H1 (cell line): Measurements from ENCODE around the gene KMT2E. TPM values are rescaled to one million over a fixed set of nuclear protein-coding genes. Genes with fewer than 3 reads are reported as not detected.

Experiments used
- CTCF ChIA-PET: fragments of 300-600 bp; sonication (Branson Sonifier 250); formaldehyde crosslinking; loops from one replicate; lab custom pipeline; 2021; ENCODE audit not compliant: partially characterized antibody; lab: Charles Lee
- POLR2A ChIA-PET: fragments of 300-600 bp; sonication (Branson Sonifier 250); formaldehyde crosslinking; loops from one replicate; lab custom pipeline; 2021; ENCODE audit warnings: inconsistent platforms; ENCODE audit not compliant: partially characterized antibody; lab: Charles Lee
- DNase-seq, 2 experiments: peaks; one replicate each; pipeline versions ENCODE4 v3.0.0 to v3.0.0-alpha.2; 2010 to 2022; ENCODE audit warnings: low spot score in 2 of 2, low read depth in 1 of 2, mixed read lengths in 1 of 2
- FAIRE-seq: peaks from 2 replicates; lab custom pipeline; 2011; peaks lifted over from hg19 to GRCh38; lab: Jason Lieb, UNC
- H2AFZ ChIP-seq: 2 replicates; pipeline ENCODE4 v1.8.1; 2012; ENCODE audit warnings: low read length, inconsistent platforms
- H2AK5ac ChIP-seq: 2 replicates; pipeline ENCODE4 v1.6.1; 2013; ENCODE audit warnings: low read depth, low read length
- H2BK120ac ChIP-seq: replicated peaks from 2 replicates; pipeline ENCODE3; 2013; ENCODE audit warnings: low read depth, low read length, inconsistent platforms
- H2BK12ac ChIP-seq: 2 replicates; pipeline ENCODE4 v1.6.1; 2013; ENCODE audit warnings: low read depth, low read length
- H2BK15ac ChIP-seq: 2 replicates; pipeline ENCODE4 v1.6.1; 2013; ENCODE audit warnings: low read length
- H2BK20ac ChIP-seq: 2 replicates; pipeline ENCODE4 v1.6.1; 2013; ENCODE audit warnings: low read length
- H2BK5ac ChIP-seq: 2 replicates; pipeline ENCODE4 v1.6.1; 2013; ENCODE audit warnings: low read depth, low read length
- H3K14ac ChIP-seq: 2 replicates; pipeline ENCODE4 v1.6.1; 2013; ENCODE audit warnings: inconsistent platforms; ENCODE audit not compliant: insufficient read length
- H3K18ac ChIP-seq: 2 replicates; pipeline ENCODE4 v1.6.1; 2013; ENCODE audit warnings: low read length; ENCODE audit errors: extremely low read depth
- H3K23ac ChIP-seq: 2 replicates; pipeline ENCODE4 v1.6.1; 2013; ENCODE audit warnings: inconsistent platforms; ENCODE audit not compliant: insufficient read length
- H3K23me2 ChIP-seq: 2 replicates; pipeline ENCODE4 v1.6.1; 2013; ENCODE audit warnings: low read depth, low read length
- H3K27ac ChIP-seq: 2 replicates; pipeline ENCODE4 v1.6.1; 2011; ENCODE audit warnings: low read depth, low read length, inconsistent platforms
- H3K27me3 ChIP-seq, 4 experiments: replicated peaks in 1 of 4; 1 replicate in 1 of 4; 2 replicates in 3 of 4; pipeline versions ENCODE4 v1.6.1 to v1.8.1; 2011 to 2013; ENCODE audit warnings: low read length in 3 of 4, mild to moderate bottlenecking in 3 of 4, inconsistent platforms in 2 of 4, mixed read lengths in 2 of 4, moderate library complexity in 1 of 4; ENCODE audit not compliant: control insufficient read depth in 3 of 4, insufficient read depth in 3 of 4; ENCODE audit errors: extremely low read depth in 1 of 4
- H3K36me3 ChIP-seq, 4 experiments: 2 replicates each; pipeline versions ENCODE4 v1.6.1 to v1.8.1; 2011 to 2013; ENCODE audit warnings: mild to moderate bottlenecking in 4 of 4, low read length in 3 of 4, moderate library complexity in 2 of 4, control low read depth in 1 of 4, inconsistent platforms in 1 of 4; ENCODE audit not compliant: insufficient read depth in 4 of 4, control insufficient read depth in 2 of 4
- H3K4ac ChIP-seq: replicated peaks from 2 replicates; pipeline ENCODE3; 2013; ENCODE audit warnings: low read length, low read depth, mixed read lengths, inconsistent platforms; ENCODE audit not compliant: insufficient read length
- H3K4me1 ChIP-seq, 4 experiments: replicated peaks in 1 of 4; 1 replicate in 1 of 4; 2 replicates in 3 of 4; pipeline versions ENCODE4 v1.6.1 to v1.8.1; 2011 to 2013; ENCODE audit warnings: low read length in 3 of 4, inconsistent platforms in 2 of 4, mixed read lengths in 1 of 4; ENCODE audit not compliant: insufficient read depth in 4 of 4, control insufficient read depth in 3 of 4
- H3K4me2 ChIP-seq, 2 experiments: 2 replicates each; pipeline versions ENCODE4 v1.6.1 to v1.8.1; 2011 to 2013; ENCODE audit warnings: low read depth in 2 of 2, low read length in 2 of 2, control low read depth in 1 of 2, inconsistent platforms in 1 of 2, mild to moderate bottlenecking in 1 of 2; ENCODE audit not compliant: insufficient read depth in 1 of 2
- H3K4me3 ChIP-seq, 4 experiments: fragments of 200-600, 300-600 bp in 1 of 4; sonication (generic), shearing (Covaris generic), sonication (Bioruptor Twin) in 1 of 4; 2 replicates each; pipeline versions ENCODE4 v1.5.1 to v1.8.1; 2011 to 2016; ENCODE audit warnings: low read length in 4 of 4, low read depth in 3 of 4, control low read depth in 2 of 4, inconsistent platforms in 2 of 4, mild to moderate bottlenecking in 2 of 4, mixed read lengths in 1 of 4, moderate library complexity in 1 of 4; ENCODE audit not compliant: insufficient read depth in 2 of 4; ENCODE audit errors: extremely low read depth in 1 of 4
- H3K56ac ChIP-seq: replicated peaks from 2 replicates; pipeline ENCODE3; 2013; ENCODE audit warnings: low read depth, mild to moderate bottlenecking, mixed read lengths, low read length, inconsistent platforms; ENCODE audit not compliant: insufficient read length
- H3K79me1 ChIP-seq: 2 replicates; pipeline ENCODE4 v1.6.1; 2013; ENCODE audit warnings: low read depth, low read length, control low read depth
- H3K79me2 ChIP-seq, 2 experiments: 2 replicates each; pipeline versions ENCODE4 v1.6.1 to v1.8.1; 2012 to 2013; ENCODE audit warnings: low read length in 2 of 2, mild to moderate bottlenecking in 2 of 2, inconsistent platforms in 1 of 2; ENCODE audit not compliant: insufficient read depth in 2 of 2, control insufficient read depth in 1 of 2
- H3K9ac ChIP-seq, 4 experiments: replicated peaks in 1 of 4; 1 replicate in 1 of 4; 2 replicates in 3 of 4; pipeline versions ENCODE4 v1.6.1 to v1.8.1; 2011 to 2013; ENCODE audit warnings: low read depth in 3 of 4, low read length in 3 of 4, control low read depth in 2 of 4, mild to moderate bottlenecking in 2 of 4, moderate library complexity in 2 of 4, inconsistent platforms in 1 of 4; ENCODE audit errors: extremely low read depth in 1 of 4
- H3K9me3 ChIP-seq, 2 experiments: 2 replicates each; pipeline versions ENCODE4 v1.6.1 to v1.8.1; 2012 to 2013; ENCODE audit warnings: mild to moderate bottlenecking in 2 of 2, moderate library complexity in 2 of 2, control low read depth in 1 of 2, inconsistent platforms in 1 of 2, low read depth in 1 of 2, low read length in 1 of 2, mixed read lengths in 1 of 2; ENCODE audit not compliant: insufficient read depth in 2 of 2
- H4K20me1 ChIP-seq, 2 experiments: replicated peaks in 1 of 2; 2 replicates each; pipeline versions ENCODE3 to v1.8.1; 2011 to 2013; ENCODE audit warnings: inconsistent platforms in 2 of 2, low read length in 2 of 2, mild to moderate bottlenecking in 1 of 2; ENCODE audit not compliant: insufficient read depth in 2 of 2, control insufficient read depth in 1 of 2
- H4K5ac ChIP-seq: 2 replicates; pipeline ENCODE4 v1.6.1; 2013; ENCODE audit warnings: low read length, low read depth, mixed read lengths, inconsistent platforms; ENCODE audit not compliant: insufficient read length
- H4K8ac ChIP-seq: 2 replicates; pipeline ENCODE4 v1.8.0; 2013; ENCODE audit warnings: mild to moderate bottlenecking, moderate library complexity, low read length, inconsistent platforms; ENCODE audit not compliant: insufficient read depth; ENCODE audit errors: extremely low read depth
- H4K91ac ChIP-seq: replicated peaks from 2 replicates; pipeline ENCODE3; 2013; ENCODE audit warnings: low read length, mixed read lengths, inconsistent platforms; ENCODE audit not compliant: insufficient read length
- GTF2F1 ChIP-seq: IDR thresholded peaks from 2 replicates; pipeline ENCODE4 v1.6.1; 2012; ENCODE audit warnings: low read depth, low read length, improper control_type of control experiment, borderline replicate concordance
- SIRT6 ChIP-seq: IDR thresholded peaks from one replicate; pipeline ENCODE4 v1.7.1; 2012; ENCODE audit warnings: low read length, inconsistent platforms
- SP4 ChIP-seq: IDR thresholded peaks from 2 replicates; pipeline ENCODE4 v1.6.1; 2012; ENCODE audit warnings: low read length, inconsistent platforms
- WGBS, 2 experiments: shearing (Covaris generic) in 1 of 2; methylation state at CpG; one replicate each; pipeline versions ENCODE4 v1.1.6 to v1.1.7; 2013 to 2015; ENCODE audit warnings: low lambda C conversion rate in 2 of 2, mixed read lengths in 2 of 2, inconsistent platforms in 1 of 2, low coverage in 1 of 2, missing lambda C conversion rate in 1 of 2; ENCODE audit not compliant: insufficient replicate concordance in 2 of 2, insufficient coverage in 1 of 2, insufficient read length in 1 of 2; ENCODE audit errors: extremely low coverage in 1 of 2, missing lambda C conversion rate in 1 of 2; 5-methylcytosine and 5-hydroxymethylcytosine counted together
- polyA plus RNA-seq, 7 experiments: library from polyadenylated mRNA; depleted of rRNA in 3 of 7; stranded (reverse) in 5 of 7; unstranded in 2 of 7; fragments of >200 nt in 5 of 7; fragments of 200-250 nt in 2 of 7; gene quantifications; 1 replicate in 5 of 7; 2 replicates in 1 of 7; 4 replicates in 1 of 7; pipeline versions ENCODE4 v1.2.1 to v1.2.3, GENCODE V29; 2011 to 2013; ENCODE audit warnings: missing spikeins in 2 of 7, mixed read lengths in 2 of 7
- total RNA-seq: library from RNA; stranded (reverse); fragmentation: NEBNext Ultra II Directional; extraction: Animal tissue kit (Norgen Biotek cat#: 25700); gene quantifications from 2 replicates; pipeline ENCODE4 v1.2.1, GENCODE V29; 2021

Gene KMT2E
- total and polyA plus RNA-seq, 2 of the 8 experiments (the other 6 are each of a cell fraction or from before 2014, with no cell fraction given) = 10.9 to 45.0 TPM

- no peak overlapping the region for H3K9ac ChIP-seq
- POLR2A ChIA-PET = interaction anchor here (1.2 kb wide), 1 partner anchor 10 kb away, joined by 3 read pairs; no protein-coding TSS in a partner anchor
Observed at GRCh38 chr7:105057472-105057871, 43.5 kb downstream of the KMT2E start.

More at GRCh38 chr7:105057472-105057871, 43.5 kb downstream of the KMT2E start:
- no peak overlapping the region for H4K5ac ChIP-seq
- H3K18ac ChIP-seq = no peak overlapping the region
- H3K23me2 ChIP-seq = no peaks in the 10 kb centered on the region; the same call in 1 of the 2 replicates
- H2BK5ac ChIP-seq = no peak overlapping the region
- no peak overlapping the region for H2AK5ac ChIP-seq
- H2AFZ ChIP-seq = no peak overlapping the region
- no peak overlapping the region for H4K91ac ChIP-seq
- H3K27me3 ChIP-seq = no peaks in the 10 kb centered on the region
- no peak overlapping the region for H3K4ac ChIP-seq
- H2BK20ac ChIP-seq = no peak overlapping the region
- peaks cover 0 to 8% (median 0%) of the 10 kb centered on the region in 4 experiments; a peak in 2 of 7 replicates for H3K4me1 ChIP-seq
- no peak overlapping the region for H2BK12ac ChIP-seq
- H3K14ac ChIP-seq = no peak overlapping the region
- H4K20me1 ChIP-seq = peaks cover 7% of the 10 kb centered on the region in 2 experiments
- DNase-seq = no peak
- peaks cover 0 to 87% of the 10 kb centered on the region in 2 experiments; a peak in 3 of 4 replicates for H3K79me2 ChIP-seq
- H3K27ac ChIP-seq = no peak overlapping the region
- peaks cover 4% of the 10 kb centered on the region for H3K79me1 ChIP-seq
- CTCF ChIA-PET = interaction anchor here (0.6 to 1.0 kb wide), 2 partner anchors 59 to 428 kb away, joined by 3 read pairs; no protein-coding TSS in a partner anchor
- no peak overlapping the region for H2BK15ac ChIP-seq
- no peak overlapping the region for H3K4me2 ChIP-seq
- peaks cover 0 to 3% (median 1%) of the 10 kb centered on the region in 4 experiments; a peak in 3 of 8 replicates for H3K36me3 ChIP-seq
- no peak overlapping the region for H3K23ac ChIP-seq
- no peak for TF ChIP-seq SP4
- TF ChIP-seq GTF2F1 = no peak
- TF ChIP-seq SIRT6 = no peak
- TF ChIP-seq, all 59 proteins: peak for 0
- Histone ChIP-seq H3K9me3 (no peaks in the 10 kb centered on the region), H3K56ac (no peak overlapping the region), H4K8ac (no peak overlapping the region), H2BK120ac (no peak overlapping the region), H3K4me3 (no peak overlapping the region)
- FAIRE-seq = no peak
- 89% methylated on average over 4 of the region's 4 CpGs; no CpG with 5 or more reads in 1 of the 2 experiments for WGBS, 2 experiments
